ENCODE results near the gene SNX9.

DNA sequence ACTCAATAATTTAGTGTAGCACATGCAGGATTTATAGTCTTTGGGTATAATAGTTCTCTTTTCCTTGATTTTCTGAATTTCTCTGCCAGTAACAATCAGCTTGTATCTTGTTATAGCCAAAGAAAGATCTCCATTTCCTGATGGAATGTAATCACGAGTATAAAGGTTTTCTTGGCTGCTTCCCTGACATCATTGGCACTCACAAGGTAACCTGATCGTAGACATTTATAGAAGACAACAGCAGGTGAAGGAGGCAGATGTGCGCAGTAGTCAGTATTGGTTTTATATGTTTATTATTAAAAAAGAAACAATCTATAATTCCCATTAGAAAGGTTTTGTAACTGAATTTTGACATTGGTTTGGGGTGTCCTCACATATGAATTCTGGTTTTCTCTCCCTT lies 114.3 kb downstream of the SNX9 start:
- TF ChIP-seq MEIS1 (CRISPR knock-in tag; IDR thresholded peaks at IDR 0.05; ENCODE audit: borderline replicate concordance) (no peak), SETDB1 (IDR thresholded peaks at IDR 0.05; ENCODE audit: insufficient read length, low read length) (no peak), AEBP2 (tag by site-specific recombination; IDR thresholded peaks at IDR 0.05; ENCODE audit: borderline replicate concordance) (no peak), TCF7L2 (IDR thresholded peaks at IDR 0.05; ENCODE audit: borderline replicate concordance, low read depth, low read length) (no peak), ZNF610 (tag by site-specific recombination; IDR thresholded peaks at IDR 0.05; ENCODE audit: borderline replicate concordance) (no peak), ZNF324 (tag by site-specific recombination; IDR thresholded peaks at IDR 0.05) (no peak), ZNF558 (tag by site-specific recombination; IDR thresholded peaks at IDR 0.05) (no peak), ZNF776 (tag by site-specific recombination; IDR thresholded peaks at IDR 0.05; ENCODE audit: borderline replicate concordance) (no peak), ZFP37 (tag by site-specific recombination; IDR thresholded peaks at IDR 0.05) (no peak), TSHZ1 (tag by site-specific recombination; IDR thresholded peaks at IDR 0.05; ENCODE audit: borderline replicate concordance) (no peak)
- TF ChIP-seq, protein P1, sequence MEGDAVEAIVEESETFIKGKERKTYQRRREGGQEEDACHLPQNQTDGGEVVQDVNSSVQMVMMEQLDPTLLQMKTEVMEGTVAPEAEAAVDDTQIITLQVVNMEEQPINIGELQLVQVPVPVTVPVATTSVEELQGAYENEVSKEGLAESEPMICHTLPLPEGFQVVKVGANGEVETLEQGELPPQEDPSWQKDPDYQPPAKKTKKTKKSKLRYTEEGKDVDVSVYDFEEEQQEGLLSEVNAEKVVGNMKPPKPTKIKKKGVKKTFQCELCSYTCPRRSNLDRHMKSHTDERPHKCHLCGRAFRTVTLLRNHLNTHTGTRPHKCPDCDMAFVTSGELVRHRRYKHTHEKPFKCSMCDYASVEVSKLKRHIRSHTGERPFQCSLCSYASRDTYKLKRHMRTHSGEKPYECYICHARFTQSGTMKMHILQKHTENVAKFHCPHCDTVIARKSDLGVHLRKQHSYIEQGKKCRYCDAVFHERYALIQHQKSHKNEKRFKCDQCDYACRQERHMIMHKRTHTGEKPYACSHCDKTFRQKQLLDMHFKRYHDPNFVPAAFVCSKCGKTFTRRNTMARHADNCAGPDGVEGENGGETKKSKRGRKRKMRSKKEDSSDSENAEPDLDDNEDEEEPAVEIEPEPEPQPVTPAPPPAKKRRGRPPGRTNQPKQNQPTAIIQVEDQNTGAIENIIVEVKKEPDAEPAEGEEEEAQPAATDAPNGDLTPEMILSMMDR (tag by site-specific recombination; IDR thresholded peaks at IDR 0.05) = no peak

Measured in HEK293 (cell line).